NCI-H2029 (cell line): ENCODE results near the gene NAA16.
"Not testable (repeated sequence)": the region's sequence is repeated elsewhere in the genome, so short reads cannot be mapped to it uniquely, and the experiment has no call there.

Experiments used
- DNase-seq: peaks from one replicate; lab custom pipeline; 2025; lab: John Stamatoyannopoulos, UW

Gene NAA16

GRCh38 chr13:41356385-41356648 lies 45.2 kb downstream of the NAA16 start:
- DNase-seq: not testable (repeated sequence)

- no peak for DNase-seq
Measured at GRCh38 chr13:41356786-41357185, 45.7 kb downstream of the NAA16 start.

- no peak for DNase-seq
Measured at GRCh38 chr13:41361491-41361890, 50.4 kb downstream of the NAA16 start.

GRCh38 chr13:41364043-41364442 lies 53.0 kb downstream of the NAA16 start:
- no peak for DNase-seq

- DNase-seq: no peak
Measured at GRCh38 chr13:41365631-41366030, 54.6 kb downstream of the NAA16 start.

GRCh38 chr13:41370736-41371135 lies 59.7 kb downstream of the NAA16 start:
- DNase-seq: no peak

GRCh38 chr13:41377446-41377845 lies 66.4 kb downstream of the NAA16 start:
- no peak for DNase-seq

- DNase-seq: no peak
Measured at GRCh38 chr13:41382431-41382830, 71.4 kb downstream of the NAA16 start.

GRCh38 chr13:41383386-41383785 lies 72.3 kb downstream of the NAA16 start:
- no peak for DNase-seq

GRCh38 chr13:41384749-41385503 lies 73.9 kb downstream of the NAA16 start:
- DNase-seq: no peak

- no peak for DNase-seq
Measured at GRCh38 chr13:41386211-41386610, 75.1 kb downstream of the NAA16 start.

- no peak for DNase-seq
Measured at GRCh38 chr13:41387576-41387975, 76.5 kb downstream of the NAA16 start.

- no peak for DNase-seq
Measured at GRCh38 chr13:41388143-41388881, 77.2 kb downstream of the NAA16 start.

GRCh38 chr13:41389580-41389979 lies 78.5 kb downstream of the NAA16 start:
- no peak for DNase-seq

GRCh38 chr13:41394166-41394565 lies 83.1 kb downstream of the NAA16 start:
- DNase-seq: no peak

GRCh38 chr13:41398494-41399170 lies 87.6 kb downstream of the NAA16 start:
- no peak for DNase-seq

- no peak for DNase-seq
Measured at GRCh38 chr13:41401366-41401765, 90.3 kb downstream of the NAA16 start.

- no peak for DNase-seq
Measured at GRCh38 chr13:41402691-41403511, 91.8 kb downstream of the NAA16 start.

GRCh38 chr13:41403983-41404382 lies 92.9 kb downstream of the NAA16 start:
- DNase-seq: no peak

GRCh38 chr13:41405367-41405766 lies 94.3 kb downstream of the NAA16 start:
- DNase-seq: no peak

GRCh38 chr13:41407380-41407779 lies 96.3 kb downstream of the NAA16 start:
- no peak for DNase-seq

GRCh38 chr13:41408121-41408520 lies 97.1 kb downstream of the NAA16 start:
- no peak for DNase-seq
